GM18861 (cell line): ENCODE results near the gene PIK3R5.
"Not testable (repeated sequence)": the region's sequence is repeated elsewhere in the genome, so short reads cannot be mapped to it uniquely, and the experiment has no call there.

Source experiments
- ATAC-seq: cut with Tn5 transposase; IDR thresholded peaks from one replicate; pipeline ENCODE4 v1.9.1; 2021; ENCODE audit not compliant: unreplicated experiment

Gene PIK3R5

DNA sequence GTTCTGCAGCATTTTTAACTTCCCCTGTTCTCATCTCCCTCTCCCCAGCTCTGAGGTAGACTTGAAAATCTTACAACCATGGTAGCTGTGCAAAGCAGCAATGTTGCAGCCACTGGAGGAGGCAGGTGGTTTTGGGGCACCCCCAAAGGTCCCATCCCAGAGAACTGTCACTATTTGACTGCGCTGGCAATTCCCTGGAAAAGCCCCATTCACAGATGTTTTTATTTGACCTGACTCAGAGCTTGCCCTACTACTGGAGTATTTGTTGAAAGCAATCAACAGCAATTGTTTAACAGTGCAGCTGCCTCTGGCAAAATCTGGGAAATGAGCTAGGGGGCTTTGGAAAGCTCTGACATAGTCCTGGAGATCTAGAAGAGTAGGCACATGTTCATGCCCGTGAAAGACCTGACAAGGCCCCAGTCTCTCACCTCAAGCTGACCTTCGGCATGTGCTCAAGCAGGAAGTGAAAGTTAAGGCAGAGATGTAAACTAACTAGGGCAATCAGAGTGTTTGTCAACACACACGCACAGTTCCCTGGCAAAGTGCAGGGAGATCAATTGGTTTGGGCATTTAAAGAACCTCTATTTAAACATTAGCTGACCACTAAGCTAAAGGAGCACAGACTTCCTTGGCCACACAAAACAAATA lies 19.7 kb upstream of the PIK3R5 start:
- no peak for ATAC-seq

DNA sequence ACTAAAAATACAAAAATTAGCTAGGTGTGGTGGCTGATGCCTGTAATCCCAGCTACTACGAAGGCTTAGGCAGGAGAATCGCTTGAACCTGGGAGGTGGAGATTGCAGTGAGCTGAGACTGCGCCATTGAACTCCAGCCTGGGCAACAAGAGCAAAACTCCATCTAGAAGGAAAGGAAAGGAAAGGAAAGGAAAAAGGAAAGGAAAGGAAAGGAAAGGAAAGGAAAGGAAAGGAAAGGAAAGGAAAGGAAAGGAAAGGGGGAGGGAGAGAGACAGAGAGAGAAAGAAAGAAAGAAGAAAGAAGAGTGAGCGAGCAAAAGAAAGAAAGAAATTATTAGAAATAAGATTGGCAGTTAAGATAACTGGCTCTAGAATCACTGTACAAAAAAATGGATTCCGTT lies 18.7 kb upstream of the PIK3R5 start:
- not testable (repeated sequence) for ATAC-seq

DNA sequence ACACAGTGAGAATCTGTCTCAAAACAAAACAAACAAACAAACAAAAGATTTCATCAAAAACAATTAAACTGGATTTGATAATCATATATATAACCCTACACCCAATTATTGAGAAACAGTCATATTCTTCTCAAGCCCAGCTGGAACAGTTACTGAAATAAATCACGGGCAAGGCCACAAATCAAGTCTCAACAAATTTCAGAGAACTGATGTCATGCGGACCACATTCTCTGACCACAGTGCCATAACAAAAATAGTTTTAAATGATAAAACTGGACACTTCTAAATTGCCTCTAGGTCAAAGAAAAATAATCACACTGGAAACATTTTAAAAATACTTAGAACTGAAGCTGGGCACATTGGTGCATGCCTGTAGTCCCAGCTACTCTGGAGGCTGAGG lies 15.9 kb upstream of the PIK3R5 start:
- ATAC-seq: no peak

DNA sequence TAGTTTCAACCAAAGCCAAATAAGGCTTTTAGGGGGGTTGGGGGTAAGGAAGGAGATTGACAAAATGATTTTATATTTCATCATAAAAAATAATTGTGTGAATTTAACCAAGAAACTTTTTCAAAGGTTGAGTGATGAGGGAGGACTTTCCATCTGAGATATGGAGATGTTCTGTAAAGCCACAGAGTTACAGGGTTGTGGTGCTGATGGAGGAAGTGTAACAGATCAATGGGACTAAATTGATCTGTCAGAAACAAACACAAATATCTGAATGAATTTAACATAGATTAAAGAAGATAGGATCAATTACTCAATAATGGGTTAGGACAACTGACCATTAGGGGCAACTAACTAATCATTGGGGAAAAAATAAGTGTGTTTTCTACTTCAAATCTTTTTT lies 14.2 kb upstream of the PIK3R5 start:
- no peak for ATAC-seq

DNA sequence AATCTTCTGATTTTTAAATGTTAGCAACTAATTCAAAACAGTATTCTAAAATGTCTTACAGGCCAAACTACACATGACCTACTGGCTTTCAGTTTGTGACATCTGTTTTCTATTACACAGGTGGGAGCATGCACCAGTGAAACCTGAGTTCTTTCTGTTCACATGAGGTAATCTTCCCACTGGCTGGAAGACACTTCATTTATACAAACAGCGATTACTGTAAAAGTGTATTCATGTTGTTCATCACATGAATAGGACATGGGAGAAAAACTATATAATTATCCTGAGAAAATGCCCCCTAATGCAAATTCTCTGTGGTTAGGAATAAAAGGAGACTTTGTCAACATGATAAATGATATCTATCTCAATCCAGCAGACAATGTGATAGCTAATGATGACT lies 11.1 kb upstream of the PIK3R5 start:
- ATAC-seq: no peak

DNA sequence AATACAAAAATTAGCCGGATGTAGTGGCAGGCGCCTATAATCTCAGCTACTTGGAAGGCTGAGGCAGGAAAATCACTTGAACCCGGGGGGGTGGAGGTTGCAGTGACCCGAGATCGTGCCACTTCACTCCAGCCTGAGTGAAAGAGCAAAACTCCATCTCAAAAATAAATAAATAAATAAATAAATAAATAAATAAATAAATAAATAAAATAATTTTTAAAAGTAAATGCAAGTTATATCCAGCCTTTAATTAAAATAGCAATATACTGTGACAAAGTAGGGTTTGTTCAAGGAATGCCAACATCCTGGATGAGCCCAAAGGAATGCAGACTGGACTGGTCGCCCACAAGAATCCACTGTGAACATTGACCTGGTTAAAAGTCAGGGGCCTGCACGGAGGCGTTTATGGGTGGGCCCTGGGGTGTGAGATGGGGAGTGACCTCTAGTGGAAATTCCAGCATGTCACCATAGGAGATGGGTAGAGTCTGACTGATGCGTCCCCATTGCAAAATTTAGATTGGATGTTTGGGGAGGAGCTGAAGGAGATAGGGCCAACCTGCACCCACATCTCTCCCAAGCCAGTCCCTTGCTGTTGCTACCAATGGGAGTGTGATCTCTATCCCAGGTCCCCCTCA lies 9.7 kb upstream of the PIK3R5 start:
- ATAC-seq: no peak

DNA sequence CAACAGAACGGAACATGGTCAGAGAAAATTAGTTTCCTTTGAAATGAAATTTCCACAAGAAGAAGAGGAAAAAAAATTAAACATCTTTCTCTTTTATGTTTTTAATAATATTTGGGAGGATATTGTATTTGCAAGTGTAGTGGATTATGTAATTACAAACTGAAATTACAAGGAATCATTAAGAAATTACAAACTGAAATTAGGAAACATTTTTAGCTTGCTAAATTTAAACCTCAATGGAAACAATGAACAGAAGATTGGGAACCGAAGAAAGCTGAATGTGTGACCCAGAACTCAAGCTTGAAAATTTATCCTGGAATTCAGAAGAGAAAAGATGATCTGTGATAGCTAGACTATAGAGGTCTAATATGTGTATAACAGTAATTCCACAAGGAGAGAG lies 4.4 kb upstream of the PIK3R5 start:
- ATAC-seq: no peak

DNA sequence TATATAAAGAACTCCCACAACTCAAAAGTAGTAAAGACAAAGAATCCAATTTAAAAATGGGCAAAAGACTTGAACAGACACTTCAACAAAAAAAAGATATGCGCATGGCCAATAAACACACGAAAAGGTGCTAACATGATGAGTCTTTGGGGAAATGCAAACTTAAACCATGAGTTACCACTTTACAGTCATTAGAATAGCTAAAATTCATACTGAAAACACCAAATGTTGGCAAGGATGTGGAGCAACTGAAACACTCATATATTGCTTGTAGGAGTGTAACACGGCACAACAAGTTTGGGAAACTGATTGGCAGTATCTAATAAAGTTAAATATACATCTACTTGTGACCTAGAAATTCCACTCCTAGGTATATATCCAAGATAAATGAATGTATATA lies 3.0 kb upstream of the PIK3R5 start:
- no peak for ATAC-seq

DNA sequence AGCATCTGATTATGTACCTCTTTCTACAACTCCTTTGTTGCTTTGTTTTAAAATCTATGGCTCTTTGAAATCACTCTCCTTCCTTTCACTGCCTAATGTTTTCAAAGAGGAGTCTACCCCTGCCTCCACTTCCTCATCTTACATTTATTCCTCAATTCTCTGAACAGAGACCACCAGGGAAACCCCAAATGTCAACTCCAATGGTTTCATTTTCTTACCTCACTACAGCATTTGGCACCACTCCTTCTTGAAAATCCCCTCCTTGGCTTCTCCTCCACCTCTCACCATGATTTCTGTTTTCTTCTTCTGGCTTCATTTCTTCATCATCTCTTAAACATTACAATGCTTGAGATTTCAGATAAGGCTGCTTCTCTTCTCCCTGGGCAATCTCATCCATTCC lies 2.4 kb upstream of the PIK3R5 start:
- no peak for ATAC-seq

DNA sequence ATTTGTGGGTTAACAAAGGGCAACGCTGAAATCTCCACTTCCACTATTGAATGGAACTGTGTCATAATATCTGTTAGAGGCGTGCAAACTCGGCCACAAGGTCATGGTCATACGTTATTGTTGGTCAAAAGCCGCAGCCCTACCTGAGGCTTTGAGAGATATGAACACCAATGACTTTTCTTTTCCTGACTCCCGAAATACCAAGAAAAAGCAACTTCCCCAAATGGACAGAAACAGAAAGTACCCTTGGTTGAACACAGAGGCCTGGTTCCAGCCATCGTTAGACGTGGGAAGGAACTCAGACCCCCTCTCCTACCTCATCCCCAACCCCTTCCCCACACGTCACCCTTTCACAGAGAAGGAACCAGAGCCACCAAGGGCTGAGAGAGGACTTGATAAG lies 1.4 kb upstream of the PIK3R5 start:
- ATAC-seq: no peak

DNA sequence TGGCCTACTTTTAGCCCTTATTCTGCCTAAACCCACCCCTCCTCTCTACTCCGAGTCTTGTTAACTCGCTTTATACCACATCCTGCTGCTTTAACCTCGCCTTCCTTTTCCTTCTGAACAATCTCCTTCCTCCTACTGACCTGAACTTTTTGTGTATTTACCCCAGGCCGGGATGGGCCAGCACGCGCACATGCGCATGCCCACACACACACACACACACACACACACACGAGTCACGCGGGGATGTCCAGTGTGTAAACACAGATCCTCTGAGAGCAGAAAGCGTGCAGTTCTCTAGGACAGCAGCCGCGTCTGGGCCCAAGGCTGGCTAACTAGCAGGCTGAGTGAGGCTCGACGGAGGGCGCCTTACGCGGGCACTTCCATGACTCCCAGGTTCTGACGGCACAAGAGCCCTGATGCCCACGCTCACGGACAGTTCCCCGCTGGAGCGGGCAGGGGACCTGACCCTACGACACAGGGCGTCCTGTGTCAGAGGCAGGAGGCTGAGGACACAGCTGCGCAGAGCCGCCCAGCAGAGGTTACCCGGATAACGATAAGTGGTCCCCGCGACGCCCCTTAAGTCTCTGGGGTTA lies 610 bp downstream of the PIK3R5 start:
- no peak for ATAC-seq

DNA sequence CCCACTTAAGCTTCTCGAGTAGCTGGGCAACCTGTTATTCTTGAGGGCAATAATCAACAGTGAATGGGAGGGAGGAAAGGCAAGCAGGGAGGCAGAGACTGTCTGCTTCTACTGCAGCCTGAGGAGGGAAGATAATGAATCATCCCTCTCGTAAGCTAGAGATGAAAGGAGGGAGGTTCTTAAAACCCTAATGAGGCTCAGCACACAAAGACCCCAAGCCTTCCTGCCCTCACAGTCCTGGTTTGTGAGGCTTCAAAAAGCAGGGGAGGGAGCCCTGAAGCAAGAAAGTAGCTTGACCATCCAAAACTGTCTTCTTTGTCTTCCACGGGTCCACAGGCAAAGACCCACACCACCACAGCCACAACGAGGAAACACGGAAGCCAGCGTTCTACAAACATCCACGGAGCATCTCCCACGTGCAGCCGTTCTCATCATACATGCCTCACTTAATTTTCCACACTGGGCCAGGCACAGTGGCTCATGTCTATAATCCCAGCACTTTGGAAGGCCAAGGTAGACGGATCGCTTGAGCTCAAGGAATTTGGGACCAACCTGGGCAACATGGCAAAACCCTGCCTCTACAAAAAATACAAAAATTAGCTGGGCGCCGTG lies 1.8 kb downstream of the PIK3R5 start:
- ATAC-seq: no peak

DNA sequence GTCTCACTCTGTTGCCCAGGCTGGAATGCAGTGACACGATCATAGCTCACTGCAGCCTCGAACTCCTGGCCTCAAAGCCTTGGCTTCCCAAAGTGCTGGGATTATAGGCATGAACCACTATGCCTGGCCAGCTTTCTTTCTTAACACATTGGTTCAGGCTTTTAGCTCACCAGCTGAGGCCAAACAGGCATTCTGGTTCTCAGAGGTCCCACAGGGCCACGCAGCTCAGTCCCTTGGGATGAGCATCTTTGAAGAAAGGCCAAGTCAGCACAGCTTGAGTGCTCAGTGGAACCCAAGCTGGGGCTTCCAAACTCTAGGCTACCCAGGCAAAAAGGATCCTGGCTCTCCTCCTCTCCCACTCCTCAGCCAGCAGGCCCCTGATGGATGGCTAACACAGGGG lies 2.5 kb downstream of the PIK3R5 start:
- no peak for ATAC-seq

DNA sequence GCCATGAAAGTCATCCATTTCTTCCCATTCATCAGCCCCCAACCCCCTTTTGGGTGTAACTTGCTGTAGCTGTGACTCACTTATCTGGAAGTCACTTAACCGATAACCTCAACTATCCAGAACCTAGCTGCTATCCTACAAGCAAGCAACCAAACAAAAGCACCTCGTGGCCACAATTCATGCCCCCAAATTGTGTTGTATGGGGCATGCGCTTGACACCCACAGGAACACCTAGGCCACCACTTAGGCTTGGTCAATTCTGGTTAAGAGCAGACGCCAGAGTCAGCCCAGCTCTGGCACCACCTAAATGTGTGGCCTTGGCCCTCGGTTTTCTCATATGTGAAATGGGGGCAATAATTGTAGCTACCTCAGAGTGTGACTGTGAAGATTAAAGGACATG lies 3.7 kb downstream of the PIK3R5 start:
- no peak for ATAC-seq

DNA sequence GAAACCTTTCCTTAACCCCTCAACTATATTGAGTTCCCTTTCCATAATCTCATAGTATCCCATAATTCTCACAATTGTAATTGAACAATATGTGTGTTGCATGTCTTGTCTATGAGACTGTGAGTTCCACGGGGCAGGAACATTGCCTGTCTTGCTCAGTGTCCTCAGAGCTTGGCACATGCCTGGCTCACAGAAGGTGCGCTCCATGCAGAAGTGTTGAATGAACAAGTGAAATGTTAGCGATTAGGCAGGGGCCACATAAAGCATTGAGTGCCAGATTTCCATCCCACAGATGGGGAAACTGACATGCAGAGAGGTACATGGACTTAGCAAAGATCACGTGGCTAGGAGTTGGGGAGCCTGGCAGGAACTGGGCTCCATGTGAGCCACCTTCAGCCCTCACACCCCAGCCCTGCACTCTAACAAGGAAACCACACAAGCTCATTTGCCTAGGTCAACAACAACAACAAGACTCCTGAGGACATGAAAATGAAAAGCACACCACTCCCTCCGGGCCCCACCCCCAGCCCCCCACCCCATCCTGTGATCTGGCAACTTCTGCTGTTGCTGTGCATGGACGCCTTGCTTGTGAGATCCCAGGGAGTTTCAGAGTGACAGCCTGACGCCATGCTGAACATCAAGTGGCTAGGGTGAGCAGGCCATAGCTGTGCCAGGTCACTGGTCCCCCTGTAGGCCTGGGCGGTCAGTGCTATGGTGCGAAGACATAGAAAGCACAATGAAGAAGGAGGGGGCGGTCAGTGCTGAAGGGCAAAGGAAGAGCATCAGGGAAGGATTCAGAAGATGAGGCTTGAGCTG lies 5.0 kb downstream of the PIK3R5 start:
- ATAC-seq: no peak

DNA sequence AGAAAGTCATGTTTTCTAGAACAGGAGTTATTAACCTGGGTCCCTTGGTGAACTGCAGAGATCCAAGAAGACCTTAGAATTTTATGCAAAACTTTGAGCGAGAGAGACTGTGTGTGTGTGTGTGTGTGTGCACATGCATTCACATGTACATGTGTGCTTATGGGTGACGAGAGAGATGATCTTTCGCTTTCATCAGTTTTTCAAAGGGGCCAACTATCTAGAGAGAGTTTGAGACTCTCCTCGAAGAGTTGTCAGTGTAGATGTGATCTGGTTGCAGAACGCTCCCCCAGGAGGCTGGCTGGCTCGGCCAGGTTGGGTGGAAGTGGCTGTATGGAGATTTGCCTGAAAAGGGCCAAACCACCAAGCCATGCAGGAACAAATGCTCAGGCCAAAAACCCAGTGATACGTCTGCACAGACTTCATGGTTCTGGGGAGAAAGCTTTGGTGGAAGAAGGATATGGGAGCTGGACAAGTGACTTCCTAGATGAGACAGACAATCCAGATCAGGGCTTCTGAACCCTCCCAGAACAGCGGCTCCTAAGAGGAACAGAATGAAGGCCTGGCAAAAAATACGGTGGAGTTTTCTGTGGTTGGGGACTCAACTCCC lies 6.1 kb downstream of the PIK3R5 start:
- ATAC-seq: no peak

DNA sequence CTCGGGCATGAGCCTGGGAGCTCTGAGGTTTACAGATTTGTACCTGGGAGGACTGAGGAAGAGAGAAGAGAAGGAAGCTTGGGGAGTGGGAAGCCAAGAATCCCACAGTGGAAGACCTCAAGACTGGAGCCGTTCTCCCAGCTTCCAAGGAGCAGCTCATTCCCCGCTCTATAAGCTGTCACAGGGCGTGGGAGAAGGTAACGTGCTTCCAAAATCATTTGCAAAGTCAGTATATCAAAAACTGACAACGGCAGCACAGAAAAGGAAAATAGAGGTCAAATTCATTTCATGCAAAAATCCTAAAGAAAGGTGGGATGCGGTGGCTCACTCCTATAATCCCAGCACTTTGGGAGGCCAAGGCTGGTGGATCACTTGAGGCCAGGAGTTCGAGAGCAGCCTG lies 7.8 kb downstream of the PIK3R5 start:
- ATAC-seq: no peak

DNA sequence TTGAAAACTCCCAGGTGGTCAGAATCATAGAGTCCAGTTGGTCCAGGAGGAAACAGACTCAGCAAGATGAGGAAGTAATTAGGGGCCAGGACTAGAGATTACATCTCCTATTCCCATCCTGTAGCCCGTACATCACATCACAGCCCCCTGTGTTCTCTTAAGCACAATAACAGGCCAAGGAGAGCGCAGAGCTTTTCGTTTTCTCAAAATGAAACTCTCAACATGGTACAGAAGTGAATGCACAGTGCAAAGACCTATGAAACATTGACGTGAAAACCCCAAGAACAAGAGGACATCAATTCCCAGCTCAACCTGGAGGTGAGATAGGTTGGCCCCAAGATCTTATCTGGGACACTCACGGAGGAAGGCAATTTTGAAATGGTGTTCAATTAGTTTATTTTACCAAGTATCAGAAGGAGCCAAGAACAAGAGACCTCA lies 9.0 kb downstream of the PIK3R5 start:
- no peak for ATAC-seq

DNA sequence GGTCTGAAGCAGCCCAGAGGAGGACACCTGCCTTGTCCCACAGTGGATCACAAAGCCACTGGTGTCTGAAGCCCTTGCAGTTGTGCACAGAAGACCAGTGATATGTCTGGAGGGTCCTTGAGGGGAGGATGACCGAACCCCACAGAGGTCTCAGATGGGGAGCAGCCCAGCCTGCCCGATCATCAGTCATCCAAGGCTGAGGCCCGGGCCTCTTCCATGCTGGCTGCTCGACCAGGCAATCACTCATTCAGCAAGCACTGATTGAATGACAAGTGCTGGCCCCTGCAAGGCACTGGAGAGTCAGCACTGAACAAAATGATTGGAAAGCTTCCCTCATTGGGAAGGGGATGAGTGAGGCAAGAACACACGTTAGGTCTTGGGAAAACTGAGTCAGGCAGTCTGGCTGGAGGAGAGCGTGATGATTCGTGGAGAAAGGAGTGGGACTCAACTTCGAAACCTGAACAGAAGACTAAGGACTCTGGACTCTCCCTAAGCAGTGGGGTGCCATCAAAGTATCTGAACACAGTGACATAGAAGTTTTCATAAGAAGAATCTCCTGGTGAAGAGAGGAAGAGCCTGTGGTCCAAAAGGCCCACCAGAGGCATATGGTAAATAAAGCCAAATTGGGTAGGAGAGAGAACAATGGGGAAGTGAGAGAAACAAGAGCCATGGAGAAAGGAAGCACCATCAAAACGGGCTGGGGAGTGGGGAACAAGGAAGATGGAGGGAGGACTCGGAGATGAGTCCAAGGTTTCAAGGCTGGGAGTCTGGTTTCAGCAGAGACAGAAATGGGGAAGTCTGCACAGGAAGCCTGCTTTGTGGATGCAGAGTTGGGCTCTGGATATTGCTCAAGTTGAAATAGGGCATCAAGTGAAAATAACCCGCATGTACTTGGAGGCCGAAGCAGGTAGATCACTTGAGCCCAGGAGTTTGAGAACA lies 10.2 kb downstream of the PIK3R5 start:
- ATAC-seq: no peak

DNA sequence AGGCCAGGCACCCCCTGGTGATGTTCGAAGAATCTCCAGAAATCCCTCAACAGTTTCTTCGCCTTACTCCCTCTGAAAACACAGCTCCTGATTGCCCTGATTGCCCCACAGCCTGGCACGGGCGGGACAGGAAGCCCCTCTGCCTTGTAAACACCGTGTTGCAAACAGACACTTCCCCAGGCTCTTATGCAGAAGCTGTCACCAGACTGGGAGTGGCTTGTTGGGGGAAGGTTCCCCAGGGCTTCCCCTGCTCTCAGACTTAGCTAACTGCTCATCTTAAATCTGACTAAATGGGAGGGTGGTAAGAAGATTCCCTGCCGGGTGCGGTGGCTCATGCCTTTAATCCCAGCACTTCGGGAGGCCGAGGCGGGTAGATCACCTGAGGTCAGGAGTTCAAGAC lies 11.2 kb downstream of the PIK3R5 start:
- ATAC-seq: peak; percentile 46
